SK-N-DZ (cell line): ENCODE results near the gene FBXO42.
"Not testable (repeated sequence)": the region's sequence is repeated elsewhere in the genome, so short reads cannot be mapped to it uniquely, and the experiment has no call there.

Experiments used
- DNase-seq: peaks from one replicate; pipeline ENCODE4 v3.0.0-alpha.2; 2015; ENCODE audit warnings: low spot score

FBXO42 gene

GRCh38 chr1:16372535-16373285, 20.4 kb upstream of the FBXO42 start:
- no peak for DNase-seq

DNA sequence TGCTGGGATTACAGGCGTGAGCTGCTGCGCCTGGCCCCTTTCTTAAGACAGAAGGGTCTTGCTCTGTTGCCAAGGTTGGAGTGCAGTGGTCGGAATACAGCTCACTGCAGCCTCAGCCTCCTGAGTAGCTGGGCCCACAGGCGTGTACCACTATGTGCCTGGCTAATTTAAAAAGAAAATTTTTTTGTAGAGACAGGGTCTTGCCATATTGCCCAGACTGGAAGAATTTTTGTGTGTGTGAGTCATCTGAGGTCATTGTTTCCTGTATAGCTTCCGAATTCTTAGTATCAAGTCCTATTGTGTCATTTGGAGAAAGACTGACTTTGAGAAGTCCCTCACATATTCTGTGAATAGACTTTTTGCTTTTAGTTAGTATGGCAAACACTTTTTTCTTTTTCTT, 19.4 kb upstream of the FBXO42 start:
- no peak for DNase-seq

DNA sequence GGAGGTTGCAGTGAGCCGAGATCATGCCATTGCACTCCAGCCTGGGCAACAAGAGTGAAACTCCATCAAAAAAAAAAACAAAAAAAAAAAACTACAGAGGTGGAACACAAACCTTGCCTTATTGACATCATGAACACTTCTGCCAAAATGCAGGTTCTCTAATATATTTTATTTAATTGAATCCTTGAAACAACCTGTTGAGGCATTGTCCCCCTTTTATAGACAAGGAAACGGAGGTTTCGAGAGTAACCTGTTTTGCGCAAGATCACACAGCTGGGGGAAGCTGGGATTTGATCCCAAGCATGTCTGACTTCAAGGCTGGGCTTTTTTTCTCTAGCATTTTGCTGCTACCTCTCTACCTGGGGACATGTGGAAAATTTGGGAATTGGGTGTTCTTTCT, 17.5 kb upstream of the FBXO42 start:
- DNase-seq, result no peak

DNA sequence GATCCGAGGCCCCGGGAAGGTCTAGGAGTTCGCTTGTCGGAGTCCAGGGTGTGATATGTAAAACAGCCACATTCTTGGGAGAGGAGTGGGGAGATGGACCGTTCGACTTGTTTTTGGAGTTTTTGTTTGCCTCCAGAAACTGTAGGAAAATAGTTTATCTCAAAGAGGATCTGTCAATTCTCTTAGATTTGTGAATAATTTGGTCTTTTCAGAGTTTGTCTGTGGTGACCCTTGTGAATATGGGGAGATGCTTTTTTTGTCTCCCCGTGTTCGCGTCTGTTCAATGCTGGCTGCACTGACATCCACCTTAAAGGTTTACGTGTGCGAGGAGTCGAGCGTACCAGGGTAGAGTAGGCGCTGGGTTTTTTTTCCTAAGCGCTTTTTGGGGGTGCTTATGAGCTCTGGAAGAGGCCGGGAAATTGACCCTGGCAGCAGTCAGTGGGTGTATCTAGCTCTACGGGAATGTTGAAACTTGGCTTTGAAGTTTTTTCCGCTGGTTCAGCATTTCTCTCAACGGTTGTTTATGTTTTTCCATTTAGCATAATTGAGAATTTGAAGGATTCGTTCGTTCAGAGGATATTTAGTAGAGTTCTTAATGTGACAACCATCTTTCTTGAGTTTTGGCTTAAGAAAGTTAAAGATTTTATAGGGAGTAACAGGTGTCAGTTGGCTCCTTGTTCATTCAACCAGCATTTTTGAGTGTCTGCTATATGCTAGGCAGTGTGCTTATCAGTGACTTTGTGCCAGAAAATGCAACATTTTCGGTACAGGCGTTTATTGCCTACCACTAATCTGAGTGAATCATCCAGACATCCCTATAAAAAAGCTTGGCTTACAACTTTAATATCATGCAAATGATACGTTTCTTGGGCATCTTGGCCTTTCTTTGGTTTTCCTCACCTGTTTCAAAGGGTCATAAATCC, 15.9 kb upstream of the FBXO42 start:
- no peak for DNase-seq

GRCh38 chr1:16367258-16367967, 15.1 kb upstream of the FBXO42 start:
- peak; percentile 79 for DNase-seq

- peak; percentile 98 for DNase-seq
Measured at GRCh38 chr1:16366722-16367257, 14.5 kb upstream of the FBXO42 start, which contains the start of gene SZRD1. SZRD1 (plus strand) TSS chr1:16367242; CDS start chr1:16367258, 16 bp downstream.

DNA sequence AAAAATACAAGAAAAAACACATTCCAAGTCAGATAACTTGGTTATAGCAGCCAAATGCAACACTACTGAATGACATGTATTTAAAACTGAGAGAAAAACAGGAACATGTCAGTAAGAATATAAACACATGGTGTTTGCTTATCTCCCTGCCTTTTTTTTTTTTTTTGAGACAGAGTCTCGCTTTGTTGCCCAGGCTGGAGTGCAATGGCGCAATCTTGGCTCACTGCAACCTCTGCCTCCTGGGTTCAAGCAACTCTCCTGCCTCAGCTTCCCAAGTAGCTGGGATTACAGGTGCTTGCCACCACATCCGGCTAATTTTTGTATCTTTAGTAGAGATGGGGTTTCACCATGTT, 12.8 kb upstream of the FBXO42 start:
- DNase-seq, result not testable (repeated sequence)

GRCh38 chr1:16356867-16357266, 4.6 kb upstream of the FBXO42 start:
- DNase-seq, result no peak

DNA sequence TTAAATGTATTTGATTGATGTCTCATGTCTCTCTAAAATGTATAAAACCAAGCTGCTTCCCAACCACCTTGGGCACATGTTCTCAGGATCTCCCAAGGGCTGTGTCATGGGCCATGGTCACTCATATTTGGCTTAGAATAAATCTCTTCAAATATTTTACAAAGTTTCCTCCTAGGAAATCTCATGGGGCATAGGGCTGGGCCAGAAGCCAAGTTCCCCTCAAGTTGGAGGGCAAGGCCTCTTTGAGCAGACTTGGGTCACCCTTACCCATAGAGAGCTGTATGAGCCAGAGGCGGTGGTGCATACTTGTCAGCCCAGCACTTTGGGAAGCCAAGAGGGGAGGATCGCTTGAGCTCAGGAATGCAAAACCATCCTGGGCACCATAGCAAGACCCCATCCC, 2.3 kb upstream of the FBXO42 start:
- DNase-seq, result no peak

GRCh38 chr1:16352842-16353535, 709 bp upstream of the FBXO42 start:
- DNase-seq, result no peak

- DNase-seq, result no peak
Measured at GRCh38 chr1:16351456-16351993, 755 bp downstream of the FBXO42 start.

DNA sequence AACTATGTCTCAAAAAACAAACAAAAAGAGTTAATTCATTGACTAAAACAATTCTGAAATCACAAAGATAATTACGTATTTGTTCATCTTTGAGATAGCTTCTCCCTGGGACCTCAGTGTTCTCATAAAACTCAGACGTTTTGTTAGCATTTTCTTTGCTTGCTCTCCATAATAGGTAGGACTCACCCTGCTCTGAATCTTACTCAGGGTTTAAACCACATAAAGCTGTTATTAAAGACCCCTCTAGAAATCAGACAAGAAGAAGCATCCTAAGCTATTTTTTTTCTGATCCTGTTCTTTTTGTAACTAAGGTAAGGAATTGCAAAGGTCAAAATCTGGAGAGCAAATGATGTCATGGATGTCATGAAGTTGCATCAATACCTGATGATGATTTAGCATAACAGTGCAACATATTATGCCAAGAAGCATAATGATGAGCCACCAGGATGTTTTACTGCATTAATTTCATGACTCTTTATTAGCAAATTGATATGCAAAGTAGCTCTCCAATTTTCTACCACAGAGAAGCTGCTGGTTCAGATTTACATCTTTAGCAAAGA, 2.4 kb downstream of the FBXO42 start:
- DNase-seq, result no peak

- DNase-seq, result no peak
Measured at GRCh38 chr1:16348414-16349182, 3.7 kb downstream of the FBXO42 start.

GRCh38 chr1:16343276-16343675, 9.0 kb downstream of the FBXO42 start:
- not testable (repeated sequence) for DNase-seq

- DNase-seq, result no peak
Measured at GRCh38 chr1:16342331-16343062, 9.8 kb downstream of the FBXO42 start.

GRCh38 chr1:16340673-16341072, 11.6 kb downstream of the FBXO42 start:
- DNase-seq, result no peak

- DNase-seq, result no peak
Measured at GRCh38 chr1:16338961-16339360, 13.3 kb downstream of the FBXO42 start.

GRCh38 chr1:16334655-16335340, 17.5 kb downstream of the FBXO42 start:
- DNase-seq, result no peak
